SK-N-SH treated with all-trans-retinoic acid at 6 μM for 48 hours (cell line): Measurements from ENCODE around the gene DUSP18.

ENCODE experiments used
- CSDC2 ChIP-seq: fragments of 250-450 bp; sonication (Bioruptor Pico); IDR thresholded peaks from 2 replicates; pipeline ENCODE4 v1.5.0; 2020; ENCODE audit warnings: mild to moderate bottlenecking, moderate library complexity
- ISL1 ChIP-seq: fragments of 250-450 bp; sonication (Bioruptor Pico); IDR thresholded peaks from 2 replicates; pipeline ENCODE4 v2.1.2; 2022; ENCODE audit warnings: mild to moderate bottlenecking, moderate library complexity
- TF ChIP-seq, protein P1 (sequence below): fragments of 250-450 bp; sonication (Bioruptor Pico); IDR thresholded peaks from 2 replicates; pipeline ENCODE4 v1.8.0; 2020; ENCODE audit warnings: mild to moderate bottlenecking, moderate library complexity, borderline replicate concordance

DNA sequence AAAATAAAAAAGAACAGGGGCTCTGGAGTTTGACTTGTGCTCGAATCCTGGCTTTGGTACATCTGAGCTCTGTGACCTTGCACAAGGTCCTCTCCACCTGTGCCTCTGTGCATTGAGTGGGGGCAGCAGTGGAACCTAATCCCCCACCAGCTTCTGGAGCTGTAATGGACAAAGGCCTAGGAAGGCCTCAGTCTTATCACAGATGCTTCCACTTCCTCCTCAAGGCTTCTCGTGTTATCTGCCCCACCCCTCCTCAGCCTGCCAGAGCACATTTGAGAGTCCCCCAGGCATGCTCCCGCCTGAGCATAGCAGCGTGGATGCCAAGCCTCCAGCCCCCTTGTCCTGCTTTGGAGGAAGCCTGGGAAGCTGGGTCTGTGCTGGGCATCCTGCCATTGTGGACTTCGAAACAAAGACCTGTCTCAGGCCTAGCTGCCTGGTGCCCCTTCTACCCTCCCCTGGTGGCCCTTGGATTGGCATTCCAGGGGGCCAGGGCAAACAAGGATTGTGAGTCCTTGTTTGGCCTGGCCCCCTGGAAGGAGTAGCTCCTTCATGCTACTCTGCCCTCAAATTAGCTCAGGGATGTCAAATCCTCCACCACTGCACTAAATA, 17.1 kb downstream of the DUSP18 start:
- TF ChIP-seq, protein P1, sequence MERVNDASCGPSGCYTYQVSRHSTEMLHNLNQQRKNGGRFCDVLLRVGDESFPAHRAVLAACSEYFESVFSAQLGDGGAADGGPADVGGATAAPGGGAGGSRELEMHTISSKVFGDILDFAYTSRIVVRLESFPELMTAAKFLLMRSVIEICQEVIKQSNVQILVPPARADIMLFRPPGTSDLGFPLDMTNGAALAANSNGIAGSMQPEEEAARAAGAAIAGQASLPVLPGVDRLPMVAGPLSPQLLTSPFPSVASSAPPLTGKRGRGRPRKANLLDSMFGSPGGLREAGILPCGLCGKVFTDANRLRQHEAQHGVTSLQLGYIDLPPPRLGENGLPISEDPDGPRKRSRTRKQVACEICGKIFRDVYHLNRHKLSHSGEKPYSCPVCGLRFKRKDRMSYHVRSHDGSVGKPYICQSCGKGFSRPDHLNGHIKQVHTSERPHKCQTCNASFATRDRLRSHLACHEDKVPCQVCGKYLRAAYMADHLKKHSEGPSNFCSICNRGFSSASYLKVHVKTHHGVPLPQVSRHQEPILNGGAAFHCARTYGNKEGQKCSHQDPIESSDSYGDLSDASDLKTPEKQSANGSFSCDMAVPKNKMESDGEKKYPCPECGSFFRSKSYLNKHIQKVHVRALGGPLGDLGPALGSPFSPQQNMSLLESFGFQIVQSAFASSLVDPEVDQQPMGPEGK (CRISPR knock-in tag): no peak
- no peak for TF ChIP-seq ISL1 (CRISPR knock-in tag)
- no peak for TF ChIP-seq CSDC2
